GM12873 (cell line): ENCODE results near the gene RAPGEF4.

Experiments used
- TF ChIP-seq, protein P1 (sequence below): IDR thresholded peaks from 2 replicates; pipeline ENCODE4 v1.5.1; 2012; ENCODE audit warnings: low read depth, mild to moderate bottlenecking, moderate library complexity, low read length, control low read depth; ENCODE audit not compliant: insufficient read depth; ENCODE audit errors: missing control alignments

The RAPGEF4 gene

DNA sequence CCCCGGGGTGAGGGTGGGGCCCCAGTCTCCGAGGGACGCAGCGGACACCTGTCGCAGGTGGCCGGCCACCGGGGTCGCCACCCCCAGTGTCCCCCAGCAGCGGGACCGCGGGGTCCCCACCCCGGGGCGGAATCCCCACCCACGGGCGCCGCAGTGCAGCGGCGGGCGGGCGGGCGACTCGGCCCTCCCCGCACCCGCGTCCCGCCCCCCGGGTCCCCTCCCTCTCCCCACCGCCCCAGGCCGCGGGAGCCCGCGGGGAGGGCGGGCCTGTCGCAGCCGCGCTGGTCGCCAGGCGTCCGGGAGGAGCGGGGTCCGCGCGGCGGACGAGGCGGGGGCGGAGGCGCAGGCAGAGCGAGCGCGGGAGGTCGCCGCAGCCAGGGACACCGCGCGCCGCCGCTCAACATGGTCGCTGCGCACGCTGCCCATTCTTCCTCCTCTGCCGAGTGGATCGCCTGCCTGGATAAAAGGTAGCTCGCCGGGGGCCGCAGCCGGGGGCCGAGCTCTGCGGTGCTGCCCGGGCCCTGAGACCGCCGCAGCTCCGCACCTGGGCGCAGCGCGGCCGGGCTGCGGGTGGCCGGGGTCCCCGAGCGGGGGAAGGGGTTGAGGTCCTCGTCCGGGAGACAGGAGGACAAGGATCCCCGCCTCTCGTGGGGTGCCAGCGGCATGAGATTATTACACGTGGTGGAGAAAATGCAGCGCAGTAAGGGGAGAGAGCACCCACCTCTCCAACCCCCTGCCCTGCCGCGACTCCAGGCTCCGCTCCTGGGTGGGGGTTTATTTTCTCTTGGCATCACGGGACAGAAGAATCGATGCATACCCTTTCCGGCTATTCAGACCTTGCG is at the start of gene RAPGEF4:
Gene RAPGEF4 (plus strand): TSS at position 264 of the 842 bp plus-strand sequence. CDS start 139 bp downstream, at position 403.
- TF ChIP-seq, protein P1, sequence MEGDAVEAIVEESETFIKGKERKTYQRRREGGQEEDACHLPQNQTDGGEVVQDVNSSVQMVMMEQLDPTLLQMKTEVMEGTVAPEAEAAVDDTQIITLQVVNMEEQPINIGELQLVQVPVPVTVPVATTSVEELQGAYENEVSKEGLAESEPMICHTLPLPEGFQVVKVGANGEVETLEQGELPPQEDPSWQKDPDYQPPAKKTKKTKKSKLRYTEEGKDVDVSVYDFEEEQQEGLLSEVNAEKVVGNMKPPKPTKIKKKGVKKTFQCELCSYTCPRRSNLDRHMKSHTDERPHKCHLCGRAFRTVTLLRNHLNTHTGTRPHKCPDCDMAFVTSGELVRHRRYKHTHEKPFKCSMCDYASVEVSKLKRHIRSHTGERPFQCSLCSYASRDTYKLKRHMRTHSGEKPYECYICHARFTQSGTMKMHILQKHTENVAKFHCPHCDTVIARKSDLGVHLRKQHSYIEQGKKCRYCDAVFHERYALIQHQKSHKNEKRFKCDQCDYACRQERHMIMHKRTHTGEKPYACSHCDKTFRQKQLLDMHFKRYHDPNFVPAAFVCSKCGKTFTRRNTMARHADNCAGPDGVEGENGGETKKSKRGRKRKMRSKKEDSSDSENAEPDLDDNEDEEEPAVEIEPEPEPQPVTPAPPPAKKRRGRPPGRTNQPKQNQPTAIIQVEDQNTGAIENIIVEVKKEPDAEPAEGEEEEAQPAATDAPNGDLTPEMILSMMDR, result no peak

DNA sequence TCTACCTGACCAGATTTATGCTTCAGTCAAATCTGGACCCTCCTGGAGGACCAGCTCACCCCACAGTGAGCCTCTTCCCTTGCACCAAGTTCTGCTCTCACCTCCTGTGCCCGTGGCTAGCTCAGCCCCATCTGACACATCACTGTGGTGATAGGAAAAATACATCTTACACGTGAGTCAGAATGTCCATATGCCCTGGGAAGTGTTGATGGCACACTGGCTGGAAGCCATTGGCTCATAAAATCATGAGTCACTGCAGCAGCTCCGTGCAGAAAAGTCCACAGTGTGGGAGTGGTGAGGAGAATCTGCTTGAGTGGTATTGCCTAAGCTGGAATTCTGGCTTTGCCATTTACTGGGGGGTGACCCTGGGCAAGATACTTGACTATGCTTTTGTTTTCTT is 42.6 kb upstream of the RAPGEF4 start:
- TF ChIP-seq, protein P1, result no peak

DNA sequence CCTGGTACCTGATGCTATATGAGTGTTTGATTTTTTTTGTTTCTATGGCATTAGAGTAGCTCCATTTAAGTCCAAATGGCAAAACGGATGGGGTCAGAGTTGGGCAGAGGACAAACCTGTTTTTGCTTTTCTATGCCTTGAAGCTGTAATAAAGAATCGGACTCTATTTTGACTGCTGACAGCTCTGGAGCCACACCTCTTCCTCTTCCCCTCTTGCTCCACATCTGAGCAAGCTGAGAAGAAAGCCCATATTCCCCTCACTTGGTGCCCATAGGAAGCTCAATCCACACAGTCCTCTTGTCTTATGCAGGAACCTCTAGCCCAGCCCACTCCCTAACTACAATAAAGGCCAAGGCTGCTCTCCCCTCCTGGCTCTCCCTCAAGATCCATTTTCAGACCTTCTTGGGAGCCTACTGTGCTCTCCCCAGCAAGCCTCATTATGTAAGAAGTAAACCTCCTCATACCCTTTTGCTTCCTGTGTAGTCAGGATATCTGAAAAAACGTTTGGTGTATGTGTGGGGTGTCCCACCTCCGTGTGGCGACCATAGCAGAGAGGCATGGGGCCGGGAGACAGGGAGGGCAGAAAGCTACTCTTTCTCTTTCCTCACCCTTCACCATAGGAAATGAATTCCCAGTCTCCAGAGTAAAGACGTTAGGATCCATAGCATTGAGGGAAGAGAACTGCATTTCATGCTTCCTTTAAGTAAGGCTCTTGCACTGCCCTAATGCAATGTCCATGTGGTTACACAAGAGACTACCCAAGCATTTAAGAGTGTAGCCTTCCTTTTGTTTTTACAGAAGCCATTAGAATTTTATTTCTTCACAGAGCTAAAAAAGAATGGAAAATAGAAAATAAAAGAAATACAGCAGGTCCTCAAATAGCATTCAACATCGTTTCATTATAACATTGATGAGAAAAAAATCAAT is 41.9 kb upstream of the RAPGEF4 start:
- TF ChIP-seq, protein P1, result no peak

DNA sequence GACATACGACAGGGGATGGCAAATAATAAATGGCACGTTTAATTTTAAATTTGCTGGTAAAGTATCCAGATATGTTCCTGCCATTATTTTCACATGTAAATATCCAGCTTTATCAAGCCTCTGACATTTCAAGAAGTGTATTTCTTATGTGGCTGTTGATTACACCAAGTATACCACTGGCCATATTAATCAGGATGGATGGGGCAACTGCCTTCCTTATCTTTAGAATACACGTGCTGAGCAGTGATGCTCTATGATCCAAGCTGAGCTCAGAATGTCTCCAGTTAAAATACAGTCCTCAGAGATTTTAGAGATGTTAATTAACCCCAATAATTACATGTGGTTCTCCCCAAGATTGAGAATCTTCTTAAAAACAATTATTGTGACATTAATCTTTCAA is 38.3 kb upstream of the RAPGEF4 start:
- TF ChIP-seq, protein P1, result no peak

DNA sequence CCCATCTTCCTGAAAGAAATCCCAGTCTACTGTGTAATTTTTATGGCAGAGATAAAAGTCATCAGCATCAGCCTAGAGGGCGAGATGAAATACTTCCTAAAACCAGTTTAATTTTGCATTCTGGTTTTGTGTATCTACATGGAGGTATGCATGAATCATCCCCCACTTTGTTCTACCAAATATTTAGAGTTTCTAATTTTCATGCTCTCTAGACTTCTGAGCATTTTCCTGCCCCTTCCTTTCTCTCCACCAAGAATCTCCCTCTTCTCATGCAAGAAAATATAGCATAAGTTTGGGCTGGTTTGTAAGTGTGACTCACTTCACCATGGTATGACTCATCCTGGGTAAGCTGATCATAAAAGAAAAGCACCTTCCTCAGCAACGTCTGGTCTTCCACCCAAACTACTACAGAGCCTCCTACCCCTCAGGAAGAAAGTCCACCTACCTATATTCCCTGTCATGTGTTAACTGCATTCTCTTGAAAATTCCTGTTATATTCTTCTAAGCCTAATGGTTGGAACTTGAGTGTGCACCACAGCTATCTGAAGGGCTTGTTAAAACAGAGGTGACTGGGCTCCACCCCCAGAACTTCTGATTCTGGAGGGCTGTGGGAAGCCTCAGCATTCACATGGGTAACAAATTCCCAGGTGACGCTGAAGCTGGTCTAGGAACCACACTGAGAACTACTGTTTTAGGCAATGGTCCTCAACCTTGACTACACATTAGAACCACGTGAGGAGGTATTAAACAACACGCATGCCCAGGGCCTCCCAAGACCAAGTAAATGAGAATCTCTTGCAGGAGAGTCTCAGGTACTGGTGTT is 37.4 kb upstream of the RAPGEF4 start:
- TF ChIP-seq, protein P1, result no peak

DNA sequence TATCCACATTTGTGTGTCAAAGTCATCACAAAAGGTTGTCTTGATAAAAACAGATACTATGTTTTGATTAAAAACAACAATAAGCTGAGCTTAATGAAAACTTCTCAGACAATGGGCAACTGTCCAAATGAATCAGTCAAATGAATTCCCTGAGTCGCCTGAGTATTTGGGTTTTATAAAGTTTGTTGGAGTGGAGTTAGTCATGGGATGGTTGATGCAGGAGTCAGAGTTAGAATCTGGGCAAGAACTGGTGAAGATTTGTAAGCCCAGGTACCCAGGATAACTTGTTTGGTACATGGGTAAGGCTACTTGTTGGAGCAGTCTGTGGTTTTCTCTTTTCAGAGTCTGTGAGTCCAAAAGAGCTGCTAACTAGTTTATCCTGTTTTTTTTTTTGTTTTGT is 34.4 kb upstream of the RAPGEF4 start:
- TF ChIP-seq, protein P1, result no peak

DNA sequence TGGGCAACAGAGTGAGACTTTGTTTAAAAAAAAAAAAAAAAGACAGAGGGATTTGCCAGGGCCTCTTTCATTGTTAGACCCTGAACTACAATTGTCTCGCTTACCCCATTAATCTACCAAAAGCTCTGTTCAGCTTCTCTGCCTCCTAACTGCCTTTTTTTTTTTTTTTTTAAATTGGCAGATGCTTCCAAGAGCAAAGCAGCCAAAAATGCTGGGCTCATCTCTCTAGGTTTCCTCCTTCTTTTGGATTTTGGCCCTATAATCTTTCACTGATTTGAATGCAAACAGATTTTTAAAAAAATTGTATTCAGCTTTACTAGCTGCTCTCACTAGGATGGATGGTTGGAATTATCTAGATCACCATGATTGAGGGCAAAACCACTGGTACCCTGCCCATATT is 33.2 kb upstream of the RAPGEF4 start:
- TF ChIP-seq, protein P1, result no peak
